RWPE1 (cell line): Measurements from ENCODE around the gene INHA.

Experiments
- CTCF ChIA-PET: fragments of 350-600 bp; sonication (Branson Sonifier 250); formaldehyde crosslinking; extraction: SDS; loops from one replicate; lab custom pipeline; 2021; lab: Yijun Ruan, JAX
- POLR2A ChIA-PET: fragments of 400-600 bp; formaldehyde crosslinking; extraction: SDS; loops from one replicate; lab custom pipeline; 2020; ENCODE audit warnings: antibody characterized with exemption; ENCODE audit not compliant: low non-redundant PET; lab: Yijun Ruan, JAX
- DNase-seq: peaks from one replicate; pipeline ENCODE4 v3.0.0; 2012; ENCODE audit warnings: low spot score
- H3K27ac ChIP-seq: fragments of 450-650 bp; 2 replicates; pipeline ENCODE4 v1.5.1; 2017
- TF ChIP-seq, protein P1 (sequence below): fragments of 450-650 bp; conservative IDR thresholded peaks from 2 replicates; pipeline ENCODE4 v1.5.1; 2017; ENCODE audit warnings: low read depth, mild to moderate bottlenecking

Gene INHA

DNA sequence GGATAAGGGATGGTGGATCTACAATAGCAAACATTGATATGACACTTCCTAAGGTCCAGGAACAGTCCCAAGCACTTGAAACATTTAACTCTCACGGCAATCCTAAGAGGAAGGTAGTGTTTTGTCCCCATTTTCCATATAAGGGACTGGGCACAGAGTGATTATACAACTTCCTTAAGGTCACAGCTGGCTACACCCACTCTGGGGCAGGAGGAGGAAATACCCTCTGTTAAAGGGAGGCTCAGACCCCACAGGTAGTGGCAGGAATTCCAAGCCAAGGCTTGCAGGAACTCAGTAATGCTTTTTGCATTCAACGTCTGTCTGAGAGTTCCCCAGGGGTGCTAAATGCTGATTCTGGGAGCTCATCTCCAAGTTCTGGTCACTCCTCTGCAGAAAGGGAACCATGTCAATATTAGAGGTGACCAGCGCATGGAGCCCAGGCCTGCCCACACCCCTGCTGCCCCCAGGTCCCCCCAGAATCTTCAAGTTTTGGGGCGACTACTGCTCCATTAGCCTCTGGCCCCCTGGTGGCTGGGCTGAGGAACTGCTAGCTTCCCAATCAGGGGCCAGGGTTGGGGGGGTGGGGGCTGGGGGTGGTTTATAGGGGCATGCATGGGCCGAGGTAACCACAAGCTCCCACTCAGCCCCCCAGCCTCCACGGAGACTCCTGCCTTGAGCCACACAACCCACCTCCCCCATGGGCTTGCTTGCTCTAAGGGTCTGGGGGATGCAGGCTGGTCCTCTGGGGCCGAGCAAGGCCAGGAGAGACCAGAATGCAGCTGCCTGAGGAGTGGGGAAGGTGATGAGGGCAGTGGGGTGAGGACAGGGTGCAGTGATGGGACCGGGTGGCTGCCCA lies 11.8 kb upstream of the INHA start:
- peak; percentile 48 for DNase-seq
- no peak overlapping the region for H3K27ac ChIP-seq
- TF ChIP-seq, protein P1, sequence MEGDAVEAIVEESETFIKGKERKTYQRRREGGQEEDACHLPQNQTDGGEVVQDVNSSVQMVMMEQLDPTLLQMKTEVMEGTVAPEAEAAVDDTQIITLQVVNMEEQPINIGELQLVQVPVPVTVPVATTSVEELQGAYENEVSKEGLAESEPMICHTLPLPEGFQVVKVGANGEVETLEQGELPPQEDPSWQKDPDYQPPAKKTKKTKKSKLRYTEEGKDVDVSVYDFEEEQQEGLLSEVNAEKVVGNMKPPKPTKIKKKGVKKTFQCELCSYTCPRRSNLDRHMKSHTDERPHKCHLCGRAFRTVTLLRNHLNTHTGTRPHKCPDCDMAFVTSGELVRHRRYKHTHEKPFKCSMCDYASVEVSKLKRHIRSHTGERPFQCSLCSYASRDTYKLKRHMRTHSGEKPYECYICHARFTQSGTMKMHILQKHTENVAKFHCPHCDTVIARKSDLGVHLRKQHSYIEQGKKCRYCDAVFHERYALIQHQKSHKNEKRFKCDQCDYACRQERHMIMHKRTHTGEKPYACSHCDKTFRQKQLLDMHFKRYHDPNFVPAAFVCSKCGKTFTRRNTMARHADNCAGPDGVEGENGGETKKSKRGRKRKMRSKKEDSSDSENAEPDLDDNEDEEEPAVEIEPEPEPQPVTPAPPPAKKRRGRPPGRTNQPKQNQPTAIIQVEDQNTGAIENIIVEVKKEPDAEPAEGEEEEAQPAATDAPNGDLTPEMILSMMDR, result peak; percentile 89
- CTCF ChIA-PET, result interaction anchor here (0.6 to 2.9 kb wide), 20 partner anchors 10 to 1965 kb away, joined by 3 to 21 read pairs (median 4); partner anchors contain the start of genes INHA, OBSL1 and STK11IP
- POLR2A ChIA-PET, result interaction anchor here (0.5 kb wide), 1 partner anchor 45 kb away, joined by 3 read pairs; no protein-coding TSS in a partner anchor

DNA sequence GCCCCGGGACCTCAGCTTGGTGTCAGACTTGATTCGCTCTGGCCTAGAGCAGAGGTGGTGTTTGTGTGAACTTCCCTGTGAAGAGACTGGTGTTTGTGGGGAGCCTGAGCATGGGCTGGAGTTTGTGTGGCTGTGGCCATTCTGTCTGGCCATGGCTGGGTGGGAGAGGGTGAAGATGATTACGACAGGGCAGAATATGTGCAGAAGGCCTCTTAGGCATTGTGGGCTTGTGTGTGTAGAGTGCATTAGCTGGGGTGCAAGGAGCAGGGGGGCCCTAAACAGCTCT lies 11.3 kb upstream of the INHA start:
- DNase-seq, result no peak

DNA sequence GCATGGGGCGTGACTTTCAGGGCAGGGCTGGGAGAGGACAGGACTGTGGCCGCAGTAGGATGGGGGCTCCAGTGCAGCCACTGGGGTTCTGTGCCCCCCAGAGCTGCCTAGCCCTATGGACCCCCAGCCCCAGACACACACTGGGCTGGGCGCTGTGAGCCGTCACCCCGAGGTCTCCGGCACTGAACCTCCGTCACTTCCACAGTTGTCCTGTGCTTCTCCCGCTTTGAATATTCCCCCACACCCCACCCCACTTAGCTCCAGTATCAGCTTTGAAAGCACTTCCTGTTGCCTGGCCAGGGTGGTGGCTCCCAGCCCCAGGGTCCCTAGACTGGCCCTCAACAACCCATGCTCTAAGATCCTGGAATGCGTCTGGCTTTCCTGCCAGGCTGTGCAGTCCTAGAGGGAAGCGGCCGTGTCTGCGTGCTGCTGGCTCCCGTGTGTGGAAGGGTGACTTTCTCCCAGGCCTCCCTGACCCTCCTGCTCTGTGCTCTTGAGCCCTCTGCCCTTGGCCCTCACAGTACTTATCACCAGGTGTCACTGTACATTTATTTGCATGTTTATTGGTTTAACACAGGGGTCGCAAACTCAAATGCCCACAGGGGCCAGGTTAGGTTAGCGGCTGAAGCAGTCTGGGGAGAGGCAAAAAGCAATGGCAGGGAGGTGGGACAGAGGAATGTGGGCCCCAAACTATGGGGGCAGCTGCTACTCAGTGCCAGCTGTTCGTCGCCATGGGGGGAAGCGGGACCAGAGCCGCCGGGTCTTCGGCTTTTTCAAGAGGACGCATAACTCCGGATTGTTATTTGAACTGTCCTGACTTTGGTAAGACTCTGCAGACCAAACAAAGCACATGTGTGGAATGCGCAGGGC lies 10.7 kb upstream of the INHA start:
- DNase-seq, result no peak
- no peak overlapping the region for H3K27ac ChIP-seq

More for the DNA sequence above, 11.3 kb upstream of the INHA start:
- H3K27ac ChIP-seq, result no peak overlapping the region
- TF ChIP-seq, protein P1, result no peak
- ChIA-PET CTCF (interaction anchor here (0.6 to 2.9 kb wide), 17 partner anchors 9 to 158 kb away, joined by 3 to 21 read pairs (median 5); partner anchors contain the start of genes INHA, OBSL1 and STK11IP), POLR2A (no interaction called here)

DNA sequence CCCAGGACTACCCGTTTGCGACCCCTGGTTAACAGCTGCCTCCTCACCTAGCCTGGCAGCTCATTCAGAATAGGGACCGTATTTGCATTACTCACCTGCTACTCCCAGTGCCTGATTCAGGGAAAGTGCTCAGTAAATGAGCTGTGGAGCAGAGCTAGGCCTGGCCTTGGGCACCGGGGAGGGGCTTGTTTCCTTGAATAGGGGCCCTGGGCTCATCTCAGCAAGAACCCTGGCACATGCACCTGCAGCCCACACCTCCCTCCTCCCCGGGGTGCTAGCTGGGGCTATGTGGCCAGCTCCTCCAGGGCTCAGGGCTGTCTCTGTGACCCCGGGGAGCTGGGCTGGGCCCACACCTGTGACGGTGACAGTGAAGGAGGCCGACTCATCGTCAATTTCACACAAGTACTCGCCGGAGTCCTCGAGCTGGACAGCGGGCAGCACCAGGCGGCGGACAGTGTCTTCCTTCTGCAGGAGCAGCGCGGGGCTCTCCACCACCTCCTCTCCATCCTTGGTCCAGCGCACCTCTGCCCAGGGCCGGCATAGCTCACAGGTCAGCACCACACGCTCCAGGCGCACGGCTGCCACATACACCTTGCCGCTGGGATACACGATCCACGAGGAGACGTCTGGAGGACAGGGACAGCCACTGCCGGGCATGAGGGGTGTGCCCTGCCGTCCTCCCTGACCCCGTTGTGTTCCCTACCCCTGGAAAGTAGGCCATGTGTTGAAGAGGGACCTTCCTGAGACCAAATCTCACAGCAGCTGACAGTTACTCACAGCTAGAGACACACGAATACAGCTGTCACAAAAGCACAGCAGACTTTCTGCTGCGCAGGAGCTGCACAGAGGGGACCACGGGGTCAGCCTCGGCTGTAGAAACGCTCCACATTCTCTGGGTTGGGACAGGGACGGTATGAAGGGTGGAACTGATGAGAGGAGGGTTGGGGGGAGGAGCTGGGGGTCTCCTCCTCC lies 9.8 kb upstream of the INHA start:
- ChIA-PET POLR2A (no interaction called here), CTCF (interaction anchor here (0.5 to 2.9 kb wide), 3 partner anchors 8 to 1170 kb away, joined by 3 to 21 read pairs (median 3); partner anchors contain the start of genes INHA and OBSL1)

More for the DNA sequence above, 10.7 kb upstream of the INHA start:
- TF ChIP-seq, protein P1, result no peak
- ChIA-PET POLR2A (no interaction called here), CTCF (interaction anchor here (1.1 to 2.9 kb wide), 8 partner anchors 9 to 128 kb away, joined by 3 to 21 read pairs (median 5); partner anchors contain the start of genes INHA, OBSL1 and STK11IP)

DNA sequence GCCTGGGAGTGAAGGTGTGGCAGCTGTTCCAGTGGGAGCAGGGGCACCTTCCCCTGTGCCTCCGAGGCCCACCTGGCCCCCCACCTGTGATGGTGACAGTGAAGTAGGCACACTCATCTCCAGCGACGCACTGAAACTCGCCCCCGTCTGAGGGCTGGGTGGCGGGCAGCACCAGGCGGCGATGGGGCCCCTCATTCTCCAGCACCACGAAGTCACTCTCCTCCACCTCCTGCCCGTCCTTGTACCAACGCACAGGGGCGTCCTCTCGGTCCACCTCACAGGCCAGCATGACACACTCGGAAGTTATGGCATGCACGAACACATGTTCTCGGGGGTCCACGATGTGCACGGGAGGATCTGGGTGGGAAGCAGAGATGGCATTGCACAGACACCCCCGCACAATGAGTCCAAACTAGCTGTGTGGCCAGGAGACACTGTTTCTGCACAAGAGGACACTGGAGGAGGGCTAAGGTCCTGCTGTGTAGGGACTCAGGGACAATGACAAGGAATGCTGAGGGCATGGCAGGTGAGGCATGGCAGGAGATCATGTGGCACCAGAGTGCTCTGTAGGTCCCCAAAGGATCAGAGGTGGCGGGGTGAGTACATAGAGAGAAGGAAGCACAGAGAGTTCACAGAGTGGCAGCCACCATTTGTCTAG lies 8.7 kb upstream of the INHA start:
- POLR2A ChIA-PET, result no interaction called here
- TF ChIP-seq, protein P1, result no peak
- no peak overlapping the region for H3K27ac ChIP-seq
- CTCF ChIA-PET, result interaction anchor here (0.7 kb wide), 1 partner anchor 1125 kb away, joined by 4 read pairs; no protein-coding TSS in a partner anchor
- no peak for DNase-seq

More for the DNA sequence above, 9.8 kb upstream of the INHA start:
- no peak overlapping the region for H3K27ac ChIP-seq
- DNase-seq, result no peak
- TF ChIP-seq, protein P1, result no peak
